ENCODE measurements around the gene GBE1. TPM values are rescaled to one million over a fixed set of nuclear protein-coding genes. Genes with fewer than 3 reads are reported as not detected.

GBE1 gene
- total and polyA plus RNA-seq, 10 of the 15 experiments (the other 5 are each of a cell fraction or from before 2014, with no cell fraction given) = 21.4 to 62.2 (median 41.5) TPM

DNA sequence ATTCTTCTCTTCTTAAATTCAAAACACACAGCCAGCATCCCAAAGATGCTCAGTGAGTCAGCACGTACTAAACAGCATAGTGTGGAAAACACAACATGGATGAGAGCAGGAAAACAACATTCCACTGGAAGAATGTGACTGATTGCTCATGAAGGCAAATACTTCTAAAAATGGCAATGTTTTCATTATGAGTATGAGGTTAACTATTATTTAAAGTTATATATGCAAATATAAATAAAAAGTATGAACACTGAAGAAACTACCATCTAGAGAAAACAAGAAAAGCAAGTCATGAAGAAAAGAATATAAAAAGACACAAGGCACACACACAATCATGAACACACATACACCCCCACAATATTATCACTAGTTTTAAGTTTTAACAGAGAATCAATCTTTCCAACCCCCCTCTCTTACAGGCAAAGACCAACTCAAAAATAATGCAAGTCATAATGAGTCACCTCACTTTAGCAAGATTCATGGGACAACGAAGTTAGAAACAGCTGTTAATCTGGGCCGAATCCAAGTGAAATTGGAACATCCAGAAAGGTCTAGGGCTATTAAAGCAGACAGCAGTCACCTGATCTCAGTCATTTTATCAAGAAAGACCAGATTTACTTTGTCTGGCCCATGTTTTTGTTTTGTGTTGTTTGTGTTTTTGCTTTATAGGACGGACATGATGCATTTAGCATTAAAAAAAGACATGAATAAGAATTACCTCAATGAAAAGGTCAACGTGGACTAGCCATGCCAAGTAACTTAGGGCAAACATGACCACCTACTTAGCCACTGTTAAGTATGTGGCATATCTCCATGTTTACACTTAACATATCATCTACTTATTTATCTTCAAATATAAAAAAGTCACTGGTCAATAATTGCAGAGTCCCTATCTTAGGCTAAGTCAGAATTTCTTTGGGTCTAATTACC, 18.1 kb downstream of the GBE1 start:
- Histone ChIP-seq H3K4me1 (ENCODE audit: control insufficient read depth, insufficient read depth, low read length) (0 out of 2 replicates have a peak, but pooled peaks cover 2% of the 10 kb centered on the region), H3K27ac (ENCODE audit: control insufficient read depth, insufficient read depth) (no peak overlapping the region), H2AFZ (ENCODE audit: control insufficient read depth, low read depth, low read length) (no peak overlapping the region), H3K27me3 (replicated peaks in 1 of 2; ENCODE audit: control insufficient read depth in 2 of 2, insufficient read depth in 2 of 2, low read length in 1 of 2) (no peaks in the 10 kb centered on the region), H3K4me2 (ENCODE audit: control insufficient read depth, insufficient read depth) (no peak overlapping the region), H4K20me1 (ENCODE audit: control insufficient read depth, insufficient read depth) (no peaks in the 10 kb centered on the region), H3K79me2 (ENCODE audit: control insufficient read depth, insufficient read depth, low read length) (peaks cover 5% of the 10 kb centered on the region), H3K36me3 (ENCODE audit: control insufficient read depth in 2 of 2, insufficient read depth in 2 of 2, low read length in 1 of 2) (peaks cover 0 to 6% of the 10 kb centered on the region in 2 experiments; a peak in 1 of 4 replicates), H3K4me3 (no peak overlapping the region), H3K9ac (ENCODE audit: control insufficient read depth, insufficient read depth, low read length) (no peak overlapping the region), H3K9me3 (replicated peaks; ENCODE audit: control insufficient read depth, insufficient read depth, low read length) (no peaks in the 10 kb centered on the region; the same call in 1 of the 3 replicates)
- ChIA-PET POLR2A (no interaction called here), SMC1A (ENCODE audit: uncharacterized antibody, unreplicated experiment) (interaction anchor here (1.2 to 4.9 kb wide), 3 partner anchors 10 to 19 kb away, joined by 4 to 18 read pairs (median 16); no protein-coding TSS in a partner anchor), RAD21 (ENCODE audit: unreplicated experiment) (no interaction called here), CTCF (interaction anchor here (0.6 to 2.3 kb wide), 2 partner anchors 9 to 13 kb away, joined by 4 to 10 read pairs; no protein-coding TSS in a partner anchor)
- intact Hi-C loops (cut with micrococcal nuclease; ENCODE audit: unreplicated experiment) (no loop called here), in situ Hi-C loops (cut with MboI) (no loop called here)
- no TSS peak for BruUV-seq (replicated peaks)
- ATAC-seq (no peak), DNase-seq (ENCODE audit: low read depth, low spot score) (no peak), FAIRE-seq (peak; percentile 23)
- 85% methylated on average over 5 of the region's 5 CpGs for WGBS (ENCODE audit: insufficient coverage, insufficient replicate concordance, low lambda C conversion rate, missing lambda C conversion rate)
- no peak for TF ChIP-seq ZNF384 (IDR thresholded peaks at IDR 0.05; ENCODE audit: borderline replicate concordance, low read depth, low read length)
- no peak for TF ChIP-seq ZNF622 (IDR thresholded peaks at IDR 0.05)
- TF ChIP-seq ELK1 (IDR thresholded peaks at IDR 0.05; ENCODE audit: low read depth, low read length) = no peak
- no peak for TF ChIP-seq POU2F2 (IDR thresholded peaks at IDR 0.05; ENCODE audit: borderline replicate concordance, low read depth, low read length)
- no peak for TF ChIP-seq ZNF24 (IDR thresholded peaks at IDR 0.05)
- TF ChIP-seq, protein P1, sequence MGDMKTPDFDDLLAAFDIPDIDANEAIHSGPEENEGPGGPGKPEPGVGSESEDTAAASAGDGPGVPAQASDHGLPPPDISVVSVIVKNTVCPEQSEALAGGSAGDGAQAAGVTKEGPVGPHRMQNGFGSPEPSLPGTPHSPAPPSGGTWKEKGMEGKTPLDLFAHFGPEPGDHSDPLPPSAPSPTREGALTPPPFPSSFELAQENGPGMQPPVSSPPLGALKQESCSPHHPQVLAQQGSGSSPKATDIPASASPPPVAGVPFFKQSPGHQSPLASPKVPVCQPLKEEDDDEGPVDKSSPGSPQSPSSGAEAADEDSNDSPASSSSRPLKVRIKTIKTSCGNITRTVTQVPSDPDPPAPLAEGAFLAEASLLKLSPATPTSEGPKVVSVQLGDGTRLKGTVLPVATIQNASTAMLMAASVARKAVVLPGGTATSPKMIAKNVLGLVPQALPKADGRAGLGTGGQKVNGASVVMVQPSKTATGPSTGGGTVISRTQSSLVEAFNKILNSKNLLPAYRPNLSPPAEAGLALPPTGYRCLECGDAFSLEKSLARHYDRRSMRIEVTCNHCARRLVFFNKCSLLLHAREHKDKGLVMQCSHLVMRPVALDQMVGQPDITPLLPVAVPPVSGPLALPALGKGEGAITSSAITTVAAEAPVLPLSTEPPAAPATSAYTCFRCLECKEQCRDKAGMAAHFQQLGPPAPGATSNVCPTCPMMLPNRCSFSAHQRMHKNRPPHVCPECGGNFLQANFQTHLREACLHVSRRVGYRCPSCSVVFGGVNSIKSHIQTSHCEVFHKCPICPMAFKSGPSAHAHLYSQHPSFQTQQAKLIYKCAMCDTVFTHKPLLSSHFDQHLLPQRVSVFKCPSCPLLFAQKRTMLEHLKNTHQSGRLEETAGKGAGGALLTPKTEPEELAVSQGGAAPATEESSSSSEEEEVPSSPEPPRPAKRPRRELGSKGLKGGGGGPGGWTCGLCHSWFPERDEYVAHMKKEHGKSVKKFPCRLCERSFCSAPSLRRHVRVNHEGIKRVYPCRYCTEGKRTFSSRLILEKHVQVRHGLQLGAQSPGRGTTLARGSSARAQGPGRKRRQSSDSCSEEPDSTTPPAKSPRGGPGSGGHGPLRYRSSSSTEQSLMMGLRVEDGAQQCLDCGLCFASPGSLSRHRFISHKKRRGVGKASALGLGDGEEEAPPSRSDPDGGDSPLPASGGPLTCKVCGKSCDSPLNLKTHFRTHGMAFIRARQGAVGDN (IDR thresholded peaks at IDR 0.05) = no peak
- no peak for TF ChIP-seq MTA2 (IDR thresholded peaks at IDR 0.05; ENCODE audit: low read depth)
- no peak for TF ChIP-seq MTA3 (IDR thresholded peaks at IDR 0.05; ENCODE audit: borderline replicate concordance, low read length)
- no peak for TF ChIP-seq NKRF (conservative IDR thresholded peaks at IDR 0.05)
- TF ChIP-seq YBX1 (IDR thresholded peaks at IDR 0.05) = no peak
- no peak for TF ChIP-seq DPF2 (IDR thresholded peaks at IDR 0.05)
- TF ChIP-seq SP1 (IDR thresholded peaks at IDR 0.05; ENCODE audit: low read depth, low read length) = no peak
